Naive thymus-derived CD8-positive, alpha-beta T cell (primary cell): Measurements from ENCODE around the gene KRTAP10-10. TPM values are rescaled to one million over a fixed set of nuclear protein-coding genes. Genes with fewer than 3 reads are reported as not detected.
"Not testable (repeated sequence)": the region's sequence is repeated elsewhere in the genome, so short reads cannot be mapped to it uniquely, and the experiment has no call there.

ENCODE experiments used
- ATAC-seq, 2 donors: fragments of 150-1000 bp; cut with Tn5 transposase in 1 of 2; sonication (Bioruptor Pico), chemical (Tn5 transposase) in 1 of 2; 1 replicate in 1 of 2; 2 replicates in 1 of 2; pipeline ENCODE4 v1.10.0; 2021; ENCODE audit warnings: mild to moderate bottlenecking in 2 of 2, moderate library complexity in 2 of 2
- POLR2A ChIA-PET: fragments of 350-600 bp; sonication (Branson Sonifier 250); formaldehyde crosslinking; loops from one replicate; lab custom pipeline; 2021; ENCODE audit warnings: antibody characterized with exemption; lab: Charles Lee
- DNase-seq, 10 donors: peaks; one replicate each; pipeline versions ENCODE4 v3.0.0 to v3.0.0-alpha.2; 2020 to 2022
- H3K27ac Mint-ChIP-seq, 10 donors: one replicate each; pipeline ENCODE4 v1.8.0; 2020 to 2022; ENCODE audit warnings: mild to moderate bottlenecking in 10 of 10, mixed read lengths in 10 of 10, moderate library complexity in 4 of 10, inconsistent platforms in 1 of 10
- H3K27me3 Mint-ChIP-seq, 5 donors: one replicate each; pipeline ENCODE4 v1.8.0; 2021 to 2022; ENCODE audit warnings: mixed read lengths in 5 of 5
- H3K36me3 Mint-ChIP-seq, 3 donors: one replicate each; pipeline ENCODE4 v1.8.0; 2020 to 2022; ENCODE audit warnings: mixed read lengths in 3 of 3, mild to moderate bottlenecking in 2 of 3, inconsistent platforms in 1 of 3
- H3K4me1 Mint-ChIP-seq, 4 donors: one replicate each; pipeline ENCODE4 v1.8.0; 2021 to 2022; ENCODE audit warnings: mixed read lengths in 4 of 4
- H3K4me3 Mint-ChIP-seq, 10 donors: one replicate each; pipeline ENCODE4 v1.8.0; 2020 to 2022; ENCODE audit warnings: mild to moderate bottlenecking in 10 of 10, mixed read lengths in 10 of 10, moderate library complexity in 6 of 10, inconsistent platforms in 1 of 10
- H3K9me3 Mint-ChIP-seq, 9 donors: one replicate each; pipeline ENCODE4 v1.8.0; 2020 to 2022; ENCODE audit warnings: mixed read lengths in 9 of 9, mild to moderate bottlenecking in 3 of 9, inconsistent platforms in 1 of 9, moderate library complexity in 1 of 9
- polyA plus RNA-seq, 3 donors: library from polyadenylated mRNA; unstranded; fragments of 300-500 nt; fragmentation: Illumina TruSeq; gene quantifications; one replicate each; pipeline ENCODE4 v1.2.3, GENCODE V29; 2021
- total RNA-seq, 8 experiments: library from RNA in 2 of 8; stranded (reverse) in 2 of 8; gene quantifications; one replicate each; pipeline ENCODE4 v1.2.3 and lab custom pipeline; 2021 to 2026

KRTAP10-10 gene
- total and polyA plus RNA-seq, 5 experiments from 2014 or later = not detected

GRCh38 chr21:44596068-44596725 is 41.0 kb upstream of the KRTAP10-10 start:
- peaks cover 0 to 11% (median 5%) of the 10 kb centered on the region in 9 donors for H3K9me3 Mint-ChIP-seq
- ATAC-seq = no peak
- H3K27ac Mint-ChIP-seq = peak overlapping the region in 2 of 10 donors; percentile 52 to 60
- DNase-seq = no peak
- peaks cover 0 to 9% (median 0%) of the 10 kb centered on the region in 5 donors for H3K27me3 Mint-ChIP-seq
- peaks cover 0 to 16% (median 9%) of the 10 kb centered on the region in 4 donors for H3K4me1 Mint-ChIP-seq
- POLR2A ChIA-PET = interaction anchor here (0.8 to 1.3 kb wide), 3 partner anchors 23 to 49 kb away, joined by 3 to 4 read pairs (median 3); no protein-coding TSS in a partner anchor
- H3K4me3 Mint-ChIP-seq = no peak overlapping the region
- peaks cover 0 to 11% (median 3%) of the 10 kb centered on the region in 3 donors for H3K36me3 Mint-ChIP-seq

- POLR2A ChIA-PET = no interaction called here
- Mint-ChIP-seq H3K4me1 (peaks cover 0 to 16% (median 7%) of the 10 kb centered on the region in 4 donors), H3K9me3 (peaks cover 0 to 11% (median 5%) of the 10 kb centered on the region in 9 donors)
Observed at GRCh38 chr21:44598061-44598460, 39.1 kb upstream of the KRTAP10-10 start.

GRCh38 chr21:44599264-44600029 is 37.7 kb upstream of the KRTAP10-10 start:
- peak overlapping the region in 1 of 10 donors; percentile 27 for H3K27ac Mint-ChIP-seq
- H3K36me3 Mint-ChIP-seq = peaks cover 0 to 11% (median 5%) of the 10 kb centered on the region in 3 donors
- peaks cover 0 to 12% (median 0%) of the 10 kb centered on the region in 5 donors for H3K27me3 Mint-ChIP-seq
- POLR2A ChIA-PET = no interaction called here
- peaks cover 0 to 11% (median 5%) of the 10 kb centered on the region in 9 donors for H3K9me3 Mint-ChIP-seq
- no peak for ATAC-seq
- no peak overlapping the region for H3K4me3 Mint-ChIP-seq
- DNase-seq = no peak
- peaks cover 0 to 10% (median 7%) of the 10 kb centered on the region in 4 donors for H3K4me1 Mint-ChIP-seq

More at GRCh38 chr21:44598061-44598460, 39.1 kb upstream of the KRTAP10-10 start:
- Mint-ChIP-seq H3K36me3 (peaks cover 0 to 11% (median 3%) of the 10 kb centered on the region in 3 donors), H3K27me3 (peaks cover 0 to 9% (median 0%) of the 10 kb centered on the region in 5 donors), H3K27ac (no peak overlapping the region), H3K4me3 (no peak overlapping the region)
- DNase-seq = no peak
- ATAC-seq = no peak

- H3K27ac Mint-ChIP-seq = peak within 1 kb of the TSS in 3 of 10 donors; percentile 23 to 57 (median 24)
- POLR2A ChIA-PET, ATAC-seq, DNase-seq, H3K4me3 Mint-ChIP-seq, H3K4me1 Mint-ChIP-seq: not testable (repeated sequence)
- peaks cover 0 to 11% (median 8%) of the 10 kb centered on the region in 3 donors for H3K36me3 Mint-ChIP-seq
- peaks cover 0 to 11% (median 6%) of the 10 kb centered on the region in 9 donors for H3K9me3 Mint-ChIP-seq
- H3K27me3 Mint-ChIP-seq = peaks cover 0 to 12% (median 0%) of the 10 kb centered on the region in 5 donors
Observed at GRCh38 chr21:44600118-44600978, 36.8 kb upstream of the KRTAP10-10 start, which contains the start of gene KRTAP10-7. KRTAP10-7 (plus strand) TSS chr21:44600597; CDS start chr21:44600622, 25 bp downstream.

GRCh38 chr21:44601091-44601490 is 36.1 kb upstream of the KRTAP10-10 start:
- Mint-ChIP-seq H3K36me3 (peaks cover 0 to 11% (median 8%) of the 10 kb centered on the region in 3 donors), H3K9me3 (peaks cover 0 to 11% (median 6%) of the 10 kb centered on the region in 9 donors), H3K27me3 (peaks cover 0 to 12% (median 0%) of the 10 kb centered on the region in 5 donors)
- H3K4me3 Mint-ChIP-seq, H3K27ac Mint-ChIP-seq, POLR2A ChIA-PET, ATAC-seq, DNase-seq, H3K4me1 Mint-ChIP-seq: not testable (repeated sequence)

- H3K36me3 Mint-ChIP-seq = peaks cover 0 to 11% (median 8%) of the 10 kb centered on the region in 3 donors
- DNase-seq (no peak), ATAC-seq (no peak)
- H3K9me3 Mint-ChIP-seq = peaks cover 0 to 15% (median 8%) of the 10 kb centered on the region in 9 donors
- H3K4me3 Mint-ChIP-seq = no peak overlapping the region
- POLR2A ChIA-PET = no interaction called here
- peaks cover 0 to 5% (median under 1%) of the 10 kb centered on the region in 4 donors for H3K4me1 Mint-ChIP-seq
- H3K27me3 Mint-ChIP-seq = peaks cover 0 to 16% (median 0%) of the 10 kb centered on the region in 5 donors
- peak overlapping the region in 5 of 10 donors; percentile 4 to 59 (median 53) for H3K27ac Mint-ChIP-seq
Observed at GRCh38 chr21:44601596-44602462, 35.3 kb upstream of the KRTAP10-10 start.

- no peak overlapping the region for H3K27ac Mint-ChIP-seq
- POLR2A ChIA-PET = interaction anchor here (0.6 kb wide), 1 partner anchor 198 kb away, joined by 3 read pairs; no protein-coding TSS in a partner anchor
- H3K4me3 Mint-ChIP-seq = no peak overlapping the region
- H3K4me1 Mint-ChIP-seq = peaks cover 0 to 5% (median under 1%) of the 10 kb centered on the region in 4 donors
- H3K9me3 Mint-ChIP-seq = peaks cover 0 to 15% (median 8%) of the 10 kb centered on the region in 9 donors
- peaks cover 0 to 11% (median 8%) of the 10 kb centered on the region in 3 donors for H3K36me3 Mint-ChIP-seq
- DNase-seq = no peak
- ATAC-seq = no peak
- peaks cover 0 to 16% (median 0%) of the 10 kb centered on the region in 5 donors for H3K27me3 Mint-ChIP-seq
Observed at GRCh38 chr21:44602463-44602850, 34.7 kb upstream of the KRTAP10-10 start.

GRCh38 chr21:44603109-44603875 is 33.9 kb upstream of the KRTAP10-10 start:
- no peak for DNase-seq
- Mint-ChIP-seq H3K27me3 (peaks cover 0 to 16% (median 0%) of the 10 kb centered on the region in 5 donors), H3K36me3 (peaks cover 0 to 8% (median 7%) of the 10 kb centered on the region in 3 donors), H3K27ac (peak overlapping the region in 2 of 10 donors; percentile 37 to 61), H3K4me3 (no peak overlapping the region), H3K4me1 (peaks cover 0 to 5% (median under 1%) of the 10 kb centered on the region in 4 donors), H3K9me3 (peaks cover 0 to 12% (median 7%) of the 10 kb centered on the region in 9 donors)
- POLR2A ChIA-PET = interaction anchor here (0.6 kb wide), 1 partner anchor 198 kb away, joined by 3 read pairs; no protein-coding TSS in a partner anchor
- no peak for ATAC-seq

GRCh38 chr21:44603911-44604310 is 33.2 kb upstream of the KRTAP10-10 start:
- H3K27me3 Mint-ChIP-seq = peaks cover 0 to 13% (median 0%) of the 10 kb centered on the region in 5 donors
- POLR2A ChIA-PET = no interaction called here
- DNase-seq (no peak), ATAC-seq (no peak)
- peaks cover 0 to 9% (median 4%) of the 10 kb centered on the region in 9 donors for H3K9me3 Mint-ChIP-seq
- peaks cover 0 to 5% (median under 1%) of the 10 kb centered on the region in 4 donors for H3K4me1 Mint-ChIP-seq
- H3K36me3 Mint-ChIP-seq = peaks cover 0 to 6% (median 4%) of the 10 kb centered on the region in 3 donors
- no peak overlapping the region for H3K4me3 Mint-ChIP-seq
- H3K27ac Mint-ChIP-seq = peak overlapping the region in 1 of 10 donors; percentile 61

GRCh38 chr21:44606495-44606894 is 30.7 kb upstream of the KRTAP10-10 start:
- ATAC-seq = no peak
- H3K27ac Mint-ChIP-seq = no peak overlapping the region
- H3K4me1 Mint-ChIP-seq = peaks cover 0 to 2% (median under 1%) of the 10 kb centered on the region in 4 donors
- peaks cover 0 to 7% (median 0%) of the 10 kb centered on the region in 5 donors for H3K27me3 Mint-ChIP-seq
- no peak for DNase-seq
- H3K9me3 Mint-ChIP-seq = peaks cover 10 to 30% (median 22%) of the 10 kb centered on the region in 9 donors
- POLR2A ChIA-PET = no interaction called here
- no peak overlapping the region for H3K4me3 Mint-ChIP-seq
- H3K36me3 Mint-ChIP-seq = peaks cover 0 to 20% (median 14%) of the 10 kb centered on the region in 3 donors
